ENCODE results near the gene SULT4A1.

SULT4A1 gene

DNA sequence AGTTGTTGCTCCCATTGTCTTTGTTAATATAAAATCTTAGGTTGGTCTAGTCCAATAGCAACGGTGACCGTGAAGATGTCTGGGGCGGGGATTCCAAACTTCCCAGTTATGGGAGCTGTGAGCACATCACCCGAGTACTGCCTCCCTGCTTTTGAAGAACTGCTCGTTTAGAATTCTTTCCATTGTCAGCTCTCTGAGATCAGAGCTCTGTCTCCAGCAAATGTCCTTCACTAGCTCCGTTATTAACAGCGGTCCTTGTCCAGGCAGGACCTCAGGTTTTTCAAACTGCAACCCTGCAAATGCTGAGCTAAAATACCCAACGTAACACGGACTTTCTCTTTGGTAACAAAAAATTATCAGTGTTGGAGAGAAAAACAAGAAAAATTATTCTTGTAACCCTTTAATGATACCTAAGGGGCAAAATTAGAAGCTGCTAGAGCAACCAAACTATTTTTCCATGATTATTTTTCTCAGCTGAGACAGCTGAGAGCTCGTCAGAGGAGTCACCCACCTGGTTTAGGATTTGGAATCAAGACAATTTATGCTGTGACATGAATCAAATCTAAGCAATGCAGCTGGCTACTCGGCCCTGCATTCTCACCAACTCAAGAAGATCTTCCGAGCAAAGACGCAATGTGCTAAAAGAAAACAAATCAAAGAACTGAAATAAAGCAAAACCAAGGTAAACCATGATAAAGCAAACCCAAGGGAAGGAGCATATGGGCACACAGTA lies 35.1 kb downstream of the SULT4A1 start:
- no peak for DNase-seq

DNA sequence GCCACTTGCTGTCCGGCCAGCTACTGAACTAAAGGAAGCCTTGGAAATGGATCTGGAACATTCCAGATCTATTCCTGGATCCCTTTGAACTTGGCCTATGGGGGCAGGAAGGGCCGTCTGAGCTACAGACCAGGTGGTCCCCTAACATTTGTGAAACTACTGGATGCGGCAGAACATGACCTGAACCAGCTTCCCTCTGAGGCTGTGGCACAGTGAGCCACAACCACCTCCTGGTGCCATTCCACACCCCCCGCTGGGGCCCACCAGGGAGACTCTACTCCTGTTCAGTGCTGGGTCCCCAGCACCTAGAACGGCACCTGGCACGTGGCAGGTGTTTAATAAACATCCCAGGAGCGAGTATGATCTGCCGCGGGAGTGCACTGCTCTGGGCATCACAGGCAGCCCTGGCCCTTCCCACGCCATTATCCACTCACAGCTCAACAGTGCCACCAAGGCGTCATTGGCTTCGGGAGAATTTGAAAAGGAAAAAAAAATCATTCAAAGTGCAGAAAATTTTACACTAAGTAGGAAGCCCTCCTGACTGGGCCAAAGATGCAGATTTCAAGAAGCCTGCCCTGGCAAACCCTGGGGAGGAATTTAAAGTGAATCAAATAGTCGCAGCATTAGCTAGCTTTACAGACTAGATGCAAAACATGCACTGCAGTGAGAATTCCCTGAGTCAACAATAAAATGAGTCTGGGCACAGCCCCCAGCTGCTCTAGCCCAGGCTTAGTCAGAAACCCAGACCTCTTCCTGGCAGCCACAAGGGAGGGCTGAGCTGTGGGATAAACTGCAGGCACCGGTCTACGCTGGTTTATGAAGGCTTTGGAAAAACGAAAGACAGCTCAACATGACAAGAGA lies 35.9 kb downstream of the SULT4A1 start:
- DNase-seq, result peak; percentile 15

DNA sequence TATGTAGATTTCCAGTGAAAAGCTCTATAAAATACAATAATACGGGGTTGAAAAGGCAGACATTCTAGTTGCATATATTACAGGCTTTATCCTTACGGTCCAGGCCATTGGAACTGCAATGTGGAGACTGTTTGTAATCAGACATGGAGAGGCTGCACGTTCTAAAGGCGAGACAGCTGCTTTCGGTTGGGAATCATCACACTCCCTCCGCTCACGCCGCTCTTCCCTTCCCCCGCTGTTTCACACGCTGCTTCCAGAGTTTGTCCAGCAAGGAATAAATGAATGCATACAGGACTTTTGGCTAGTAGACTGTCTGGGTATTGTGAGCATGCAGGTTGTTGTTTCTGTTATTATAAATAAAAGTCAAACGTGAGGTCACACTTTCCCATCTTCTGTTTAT lies 36.7 kb downstream of the SULT4A1 start:
- DNase-seq, result no peak

DNA sequence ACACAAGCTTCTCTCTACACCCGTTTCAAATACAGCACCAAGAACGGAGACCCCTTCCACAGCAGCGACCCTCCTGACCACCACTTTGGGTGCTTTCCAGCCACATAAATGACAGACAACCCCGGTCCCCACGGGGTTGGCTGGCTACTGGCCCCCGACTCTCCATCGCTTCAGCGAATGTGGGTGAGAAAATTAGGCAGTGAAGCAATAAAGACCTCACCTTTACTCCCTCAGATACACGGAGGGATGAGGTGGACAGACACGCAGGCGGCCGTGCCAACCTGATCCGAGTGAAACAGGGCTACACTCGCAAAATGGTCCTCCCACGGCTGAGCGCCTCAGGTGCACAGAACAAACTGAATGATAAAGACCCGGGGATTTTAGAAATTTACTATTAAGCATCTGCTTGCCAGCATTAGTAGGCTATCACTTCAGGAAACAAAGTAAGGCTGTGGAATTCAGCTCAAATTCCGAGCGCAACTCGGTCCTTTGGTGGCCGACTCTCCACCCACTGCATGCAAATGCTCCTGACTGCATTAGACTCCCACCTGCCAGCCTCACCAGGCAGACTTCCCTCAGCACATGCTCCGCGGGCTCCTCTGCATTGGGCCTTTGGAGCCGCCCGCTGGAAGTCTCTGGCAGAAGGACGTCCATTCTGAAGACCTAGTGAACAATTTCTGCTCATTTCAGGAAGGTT lies 37.4 kb downstream of the SULT4A1 start:
- DNase-seq, result no peak

DNA sequence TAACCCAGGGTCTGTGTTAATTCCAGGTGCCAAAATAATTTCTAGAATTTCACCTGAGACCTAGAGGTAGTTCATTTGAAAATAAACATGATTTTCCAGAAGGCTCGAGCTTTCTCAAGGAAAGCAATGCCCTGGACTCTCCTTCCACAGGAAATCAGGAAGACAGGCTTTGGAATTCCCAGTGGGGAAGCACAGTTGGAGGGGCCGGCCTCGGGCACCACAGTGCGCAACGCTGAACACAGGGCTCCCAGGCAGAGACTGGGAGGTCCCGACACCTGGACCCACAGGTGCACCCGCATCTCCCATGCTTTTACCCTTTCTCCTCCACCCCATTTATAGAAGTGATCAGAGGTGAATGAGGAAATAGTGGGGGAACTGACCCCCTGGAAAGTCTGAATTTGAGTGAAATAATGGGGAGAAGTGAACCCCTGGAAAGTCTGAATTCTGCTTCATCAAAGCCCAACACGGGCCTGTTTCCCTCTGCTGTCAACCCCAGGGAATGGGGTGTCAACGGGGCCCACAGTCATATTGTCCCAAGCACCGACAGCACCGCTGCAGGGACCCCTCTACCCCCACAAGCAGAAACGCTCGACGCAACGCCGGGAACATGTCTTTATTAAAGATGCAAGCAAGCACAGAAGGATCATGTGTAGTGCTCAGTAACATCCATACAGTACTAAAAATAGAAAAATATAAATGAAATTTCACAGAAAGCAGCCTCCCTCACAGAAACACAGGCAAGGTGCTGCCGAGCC lies 38.2 kb downstream of the SULT4A1 start:
- no peak for DNase-seq

DNA sequence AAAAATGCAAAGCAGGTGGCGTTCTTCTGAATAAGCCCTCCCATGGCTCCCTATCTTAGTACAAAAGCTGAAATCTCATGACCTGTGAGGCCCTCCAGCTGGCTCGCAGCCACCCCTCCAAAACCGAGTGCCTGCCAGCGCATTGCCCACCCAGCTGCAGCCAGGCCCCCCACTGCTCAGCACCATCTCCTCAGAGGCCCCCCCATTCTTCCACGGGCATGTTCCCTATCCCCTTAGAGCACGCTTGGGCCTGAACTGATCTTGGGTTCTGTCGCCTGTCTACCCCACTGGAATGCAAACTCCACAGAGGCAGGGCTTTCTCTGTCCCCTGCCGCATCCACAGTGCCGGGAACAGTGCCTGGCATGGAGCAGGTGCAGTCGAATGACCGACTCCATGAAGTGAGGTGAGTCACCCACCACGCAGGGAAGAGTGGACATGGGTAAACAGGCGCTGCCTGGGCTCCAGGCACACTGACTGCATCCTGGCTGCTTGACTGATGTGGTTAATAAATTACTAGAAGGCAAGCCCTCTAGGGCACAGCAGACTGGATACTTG lies 38.9 kb downstream of the SULT4A1 start:
- DNase-seq, result peak; percentile 52

DNA sequence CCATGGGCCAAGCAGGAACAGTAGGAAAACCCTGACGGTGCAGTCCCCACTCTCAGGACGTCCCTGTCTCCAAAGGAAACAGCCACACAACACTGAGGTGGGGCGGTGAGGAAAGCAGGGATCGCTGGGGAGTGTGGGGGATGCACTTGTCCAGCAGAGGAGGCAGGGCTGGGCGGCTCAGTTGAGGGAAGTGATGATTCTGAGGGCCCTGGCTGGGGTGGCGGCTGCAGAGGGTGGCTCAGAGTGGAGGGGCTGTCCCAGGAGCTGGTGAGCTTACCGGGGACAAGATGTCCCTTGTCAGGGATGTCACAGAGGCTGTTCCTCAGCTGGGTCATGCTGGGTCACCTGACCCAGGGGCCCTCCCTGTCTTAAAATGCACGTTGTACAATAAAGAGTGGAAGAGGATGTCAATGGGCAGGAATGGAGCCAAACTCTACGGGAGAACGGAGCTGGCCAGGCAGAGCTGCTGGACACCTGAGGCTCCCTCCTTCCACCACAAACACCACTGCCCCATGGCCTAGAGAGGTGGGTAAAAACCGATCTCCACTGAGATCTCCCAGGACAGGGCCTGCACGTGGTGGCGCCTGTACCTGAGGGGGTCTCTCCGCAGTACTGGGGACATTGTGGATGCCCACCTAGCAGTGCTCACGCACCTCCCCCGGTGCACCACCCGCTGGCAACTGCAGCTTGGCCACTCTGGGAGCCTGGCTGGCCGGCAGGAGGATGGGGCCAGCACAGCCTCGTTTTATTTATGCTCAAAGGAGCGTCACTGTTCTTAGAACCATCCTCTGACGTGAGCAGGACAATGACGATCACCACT lies 40.5 kb downstream of the SULT4A1 start:
- DNase-seq, result no peak

DNA sequence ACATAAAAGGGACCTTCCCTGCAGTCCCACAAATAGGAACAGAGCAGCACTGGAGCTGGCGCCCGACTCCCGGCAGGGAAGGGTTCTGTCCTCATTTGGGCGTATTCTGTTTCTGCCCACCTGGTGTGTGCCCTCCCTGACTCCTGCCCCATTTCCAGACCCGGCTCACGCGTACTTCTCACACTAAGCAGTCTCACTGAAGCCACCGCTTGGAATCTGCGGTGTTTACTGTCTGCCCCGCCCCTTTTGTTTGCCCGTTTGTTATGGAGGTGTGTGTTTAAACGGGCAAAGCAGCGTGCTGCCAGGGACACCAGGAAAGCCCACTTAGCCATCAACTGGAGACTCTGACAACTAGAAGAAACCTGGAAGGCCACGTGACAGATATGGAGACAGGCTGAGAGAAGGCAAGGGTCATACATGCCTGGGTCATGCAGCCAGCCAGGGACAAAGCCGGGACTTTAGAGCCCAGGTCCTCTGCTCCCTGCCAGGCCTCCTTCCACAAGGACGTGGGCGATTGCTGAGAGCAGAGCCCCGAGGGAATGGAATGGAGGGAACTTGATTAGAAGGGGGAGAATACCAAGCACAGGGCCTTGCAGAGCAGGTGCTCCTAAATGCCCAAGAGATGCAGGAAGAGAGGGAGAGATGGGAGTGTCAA lies 41.5 kb downstream of the SULT4A1 start:
- no peak for DNase-seq

DNA sequence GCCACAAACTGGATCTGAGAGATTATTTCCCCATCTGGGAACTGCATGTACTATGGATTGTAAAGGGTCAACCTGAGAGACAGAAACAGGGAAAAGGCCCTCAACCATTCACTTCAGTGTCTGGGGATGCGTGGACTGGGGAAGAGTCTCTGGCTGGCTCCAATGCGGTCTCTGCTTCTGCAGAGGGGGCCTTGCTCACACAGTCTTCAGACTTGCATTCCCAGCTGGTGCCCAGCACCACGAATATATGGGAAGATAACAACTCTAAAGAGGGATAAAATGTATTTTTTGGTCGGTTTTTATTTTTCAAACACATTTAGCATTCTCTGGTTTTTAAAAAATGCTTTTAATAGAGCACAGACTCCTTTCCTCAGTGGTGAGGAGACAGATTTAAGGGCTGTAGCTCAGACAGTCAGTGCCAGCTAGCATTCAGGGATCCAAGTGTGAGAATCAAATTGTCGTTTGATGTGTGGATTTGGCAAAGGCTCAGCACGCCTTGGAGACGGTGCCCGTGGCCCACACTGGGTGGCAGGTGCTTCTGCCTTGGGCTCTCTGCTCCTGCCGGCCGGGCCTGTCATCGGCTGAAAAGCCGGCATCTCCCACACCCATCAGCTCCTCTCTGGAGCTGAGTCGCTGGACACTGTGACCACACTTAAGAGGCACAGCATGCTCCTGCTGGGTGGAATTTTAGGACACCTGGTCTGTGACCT lies 42.2 kb downstream of the SULT4A1 start:
- no peak for DNase-seq

DNA sequence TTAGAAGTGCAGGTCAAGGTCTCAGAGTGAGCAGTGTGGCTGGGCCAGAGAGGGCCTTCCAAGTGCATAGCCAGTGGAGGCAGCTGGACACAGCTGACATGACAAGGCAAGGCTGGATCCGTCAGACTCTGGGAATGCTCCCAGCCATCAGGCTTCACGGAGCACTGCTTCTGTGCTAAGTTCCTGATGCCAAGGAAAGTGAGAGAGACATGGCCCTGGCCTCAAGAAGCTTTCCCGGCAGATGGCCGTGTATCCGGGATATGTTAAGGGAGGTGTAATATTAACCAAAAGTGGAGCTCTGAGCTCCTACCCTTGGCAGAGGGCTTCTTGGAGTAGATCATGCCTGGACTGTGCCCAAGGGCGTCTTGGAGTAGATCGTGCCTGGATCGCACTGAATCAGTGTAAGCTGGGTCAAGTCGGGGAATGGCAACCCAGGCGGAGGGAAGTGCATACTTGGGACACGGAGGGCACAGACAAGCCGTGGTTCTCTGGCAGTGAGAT lies 42.8 kb downstream of the SULT4A1 start:
- no peak for DNase-seq

DNA sequence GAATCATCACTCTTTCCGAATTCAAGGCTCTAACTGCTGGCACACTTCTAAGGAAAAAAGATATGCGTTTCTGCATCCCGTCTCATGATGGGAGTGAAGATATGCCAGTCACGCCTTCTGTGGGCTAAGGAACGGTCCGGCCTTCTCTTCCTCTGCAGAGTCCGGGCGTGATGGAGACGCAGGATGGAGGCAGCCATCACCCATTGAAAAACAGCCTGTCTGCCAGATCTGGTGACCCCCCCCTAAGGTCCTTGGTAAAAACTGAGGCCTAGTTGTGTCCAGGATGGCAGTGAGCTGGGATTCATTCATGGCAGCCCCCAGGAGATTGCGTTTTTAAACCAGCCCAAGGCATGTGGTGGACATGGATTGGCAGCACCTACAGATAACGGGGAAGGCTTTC lies 43.3 kb downstream of the SULT4A1 start:
- DNase-seq, result no peak

DNA sequence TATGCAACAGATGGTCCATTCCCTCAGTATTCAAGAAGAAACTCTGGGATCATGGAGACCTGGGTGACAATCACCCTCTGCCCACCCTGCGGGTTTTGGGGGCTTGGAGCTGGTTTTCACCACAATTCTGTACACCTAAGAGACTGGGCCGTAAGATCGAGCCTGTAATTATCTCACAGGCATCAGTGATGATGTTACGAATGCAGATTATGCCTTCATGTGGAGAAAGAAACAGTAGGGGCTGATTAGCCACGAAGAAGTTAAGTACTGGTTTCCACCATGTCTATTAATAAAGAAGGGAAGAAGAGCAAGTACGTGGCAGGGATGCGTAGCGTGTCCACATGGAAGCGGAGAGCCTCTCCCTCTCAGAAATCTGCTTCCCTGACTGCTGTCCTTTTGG lies 44.9 kb downstream of the SULT4A1 start:
- no peak for DNase-seq

DNA sequence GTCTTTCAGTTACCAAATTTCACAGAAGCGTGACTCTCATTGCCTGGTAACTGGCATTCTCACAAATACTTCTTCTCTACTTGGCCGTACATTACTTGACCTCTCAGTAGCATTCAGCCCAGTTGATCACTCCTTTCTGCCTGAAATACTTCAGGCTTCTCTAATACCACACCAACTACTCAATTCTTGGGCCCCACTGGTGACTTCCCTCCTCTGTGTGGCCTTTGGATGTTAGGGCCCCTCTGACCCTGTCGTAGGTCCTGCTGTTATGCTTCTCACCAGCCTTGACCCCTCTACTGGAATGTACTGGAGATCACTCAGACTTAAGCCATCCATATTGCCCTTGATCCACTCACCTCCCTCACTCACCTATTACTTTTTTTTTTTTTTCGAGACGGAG lies 48.0 kb downstream of the SULT4A1 start:
- DNase-seq, result no peak

DNA sequence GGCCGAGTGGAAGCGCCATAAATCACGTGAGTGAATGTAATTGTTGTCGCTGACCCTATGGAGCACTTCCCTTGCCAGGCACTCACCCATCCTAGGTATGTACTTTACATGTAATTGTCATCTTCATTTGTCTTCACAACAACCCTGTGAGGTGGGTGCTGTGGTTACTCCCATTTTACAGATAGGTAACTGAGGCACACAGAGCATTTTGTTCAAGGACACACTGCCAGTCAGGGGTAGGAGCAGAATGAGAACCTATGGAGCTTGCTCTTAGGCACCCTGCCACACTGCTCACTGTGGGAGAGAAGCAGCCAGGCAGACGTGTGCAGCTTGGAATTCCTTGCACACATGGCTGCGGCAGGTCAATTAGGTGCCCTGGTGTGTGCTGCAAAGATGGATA lies 49.4 kb downstream of the SULT4A1 start:
- DNase-seq, result no peak

DNA sequence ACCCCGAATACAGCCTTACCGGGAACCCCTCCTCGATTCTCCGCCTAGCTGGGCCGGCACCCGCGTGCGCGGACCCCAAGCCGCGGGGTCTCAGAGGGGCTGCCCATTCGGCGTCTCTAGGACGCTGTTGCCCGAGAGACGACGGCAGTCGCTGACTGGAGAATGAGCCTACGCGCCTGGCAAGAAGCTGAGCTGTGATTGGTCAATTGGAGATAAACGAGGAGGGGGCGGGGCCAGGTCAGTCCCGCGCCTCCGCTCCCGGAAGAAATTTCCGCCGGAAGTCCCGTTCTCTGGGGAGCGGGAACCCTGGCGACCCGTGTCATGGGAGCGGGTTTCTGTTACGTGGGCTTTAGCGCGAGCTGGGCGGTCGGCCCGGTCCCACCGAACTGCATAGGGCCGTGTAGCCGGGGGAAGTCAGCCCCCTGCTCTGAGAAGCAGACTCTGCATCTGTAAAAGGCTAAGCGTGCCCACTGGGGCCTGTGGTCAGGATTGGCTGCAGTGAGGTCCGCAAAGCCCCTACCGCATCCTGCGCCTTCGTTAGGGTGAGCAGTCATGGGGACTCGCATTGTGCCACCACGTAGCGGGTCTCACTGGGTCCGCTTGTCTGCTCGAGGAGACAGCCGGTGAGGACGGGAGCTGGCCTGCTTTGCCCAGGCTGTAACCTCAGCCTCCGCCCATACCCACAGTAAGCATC lies 50.0 kb downstream of the SULT4A1 start, which contains the start of gene EFCAB6:
Gene EFCAB6, minus strand, starts transcription at position 157 of the 694 bp plus-strand sequence. CDS start 29,987 bp downstream, outside the sequence.
- peak; percentile 67 for DNase-seq

DNA sequence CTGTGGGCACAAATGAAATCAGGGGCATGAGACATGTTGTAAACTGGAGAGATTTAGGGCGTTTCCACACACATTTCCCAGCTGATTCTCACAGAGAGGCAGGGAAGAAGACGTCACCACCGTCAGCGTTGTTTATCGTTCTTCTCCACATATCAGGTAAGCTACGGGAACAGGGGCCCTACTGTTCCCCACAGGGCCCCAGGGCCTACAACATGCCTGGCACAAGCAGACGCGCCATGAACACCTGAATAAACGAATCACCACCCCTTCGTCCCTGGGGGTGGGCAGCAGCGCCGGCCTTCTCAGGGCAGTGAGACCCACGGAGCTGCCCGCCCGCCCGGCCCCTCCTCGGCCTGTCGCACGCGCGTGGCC lies 50.5 kb downstream of the SULT4A1 start:
- no peak for DNase-seq

DNA sequence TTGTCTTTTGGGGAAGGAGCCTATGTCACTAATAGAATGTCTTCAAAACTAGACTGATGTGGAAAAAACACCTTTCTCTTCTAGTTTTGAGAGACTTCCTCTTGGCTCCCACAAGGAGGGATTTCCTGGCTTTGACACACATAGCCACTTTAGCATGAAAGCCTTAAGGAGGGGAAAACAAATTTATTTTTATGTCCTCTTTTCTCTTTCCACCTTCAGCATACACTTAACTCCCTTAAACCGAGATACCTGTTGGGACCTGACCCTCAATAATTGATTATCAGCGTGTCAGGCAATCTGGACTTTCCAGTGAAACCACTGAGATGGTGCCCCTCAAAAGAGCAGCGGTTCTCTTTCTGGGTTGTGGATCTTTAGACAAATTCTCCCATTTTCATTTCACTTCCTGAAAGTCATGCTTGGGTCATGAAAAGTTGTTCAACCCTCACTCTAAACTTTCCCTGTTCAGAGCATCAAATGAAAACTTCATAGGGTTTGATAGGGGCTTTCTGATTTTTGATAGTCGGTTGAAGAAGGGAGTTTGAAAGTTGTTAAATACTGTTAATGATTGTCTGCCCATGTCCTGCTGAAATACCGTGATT lies 59.3 kb downstream of the SULT4A1 start:
- DNase-seq, result no peak

DNA sequence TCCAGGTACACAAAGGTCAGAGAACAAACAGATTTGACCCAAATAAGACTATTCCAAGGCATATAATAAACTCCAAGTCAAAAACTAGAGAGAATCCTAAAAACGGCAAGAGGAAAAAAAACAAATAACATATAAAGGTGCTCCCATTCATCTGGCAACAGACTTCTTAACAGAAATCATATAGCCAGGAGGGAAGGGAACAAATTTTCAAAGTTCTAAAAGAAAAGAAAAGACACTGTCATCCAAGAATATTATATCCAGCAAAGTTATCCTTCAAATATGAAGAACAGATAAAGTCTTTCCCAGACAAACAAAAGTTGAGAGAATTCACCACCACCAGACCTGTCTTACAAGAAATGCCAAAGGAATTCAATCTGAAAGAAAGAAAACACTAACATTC lies 61.3 kb downstream of the SULT4A1 start:
- no peak for DNase-seq

DNA sequence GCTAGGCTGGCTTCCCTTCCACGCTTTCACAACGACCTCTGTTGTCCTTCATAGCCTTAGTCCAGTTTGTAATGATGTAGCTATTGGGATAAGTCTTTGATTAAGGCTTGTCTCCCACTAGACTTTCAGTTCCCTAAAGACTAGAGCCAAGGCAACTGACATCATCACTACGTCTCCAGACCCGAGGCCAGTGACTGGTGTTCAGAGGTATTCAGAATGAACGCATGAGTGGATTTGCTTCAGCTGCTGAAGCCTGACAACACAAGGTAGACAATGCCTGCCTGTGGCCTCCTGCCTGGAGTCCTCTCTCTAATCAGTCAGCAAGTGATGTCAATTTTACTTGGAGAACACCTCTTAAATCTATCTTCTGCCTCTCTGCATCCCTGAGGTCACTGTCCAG lies 63.8 kb downstream of the SULT4A1 start:
- DNase-seq, result no peak
